Activated CD8-positive, alpha-beta memory T cell treated with anti-CD3 and anti-CD28 coated beads, Interleukin-2, amount 50 U/mL, for 1 hour (primary cell): Measurements from ENCODE around the gene CCT8L2.
"Not testable (repeated sequence)": the region's sequence is repeated elsewhere in the genome, so short reads cannot be mapped to it uniquely, and the experiment has no call there.

ENCODE experiments used
- DNase-seq: peaks from one replicate; pipeline ENCODE4 v3.0.0-alpha.2; 2020; ENCODE audit errors: extremely low read depth

Gene CCT8L2, protein sequence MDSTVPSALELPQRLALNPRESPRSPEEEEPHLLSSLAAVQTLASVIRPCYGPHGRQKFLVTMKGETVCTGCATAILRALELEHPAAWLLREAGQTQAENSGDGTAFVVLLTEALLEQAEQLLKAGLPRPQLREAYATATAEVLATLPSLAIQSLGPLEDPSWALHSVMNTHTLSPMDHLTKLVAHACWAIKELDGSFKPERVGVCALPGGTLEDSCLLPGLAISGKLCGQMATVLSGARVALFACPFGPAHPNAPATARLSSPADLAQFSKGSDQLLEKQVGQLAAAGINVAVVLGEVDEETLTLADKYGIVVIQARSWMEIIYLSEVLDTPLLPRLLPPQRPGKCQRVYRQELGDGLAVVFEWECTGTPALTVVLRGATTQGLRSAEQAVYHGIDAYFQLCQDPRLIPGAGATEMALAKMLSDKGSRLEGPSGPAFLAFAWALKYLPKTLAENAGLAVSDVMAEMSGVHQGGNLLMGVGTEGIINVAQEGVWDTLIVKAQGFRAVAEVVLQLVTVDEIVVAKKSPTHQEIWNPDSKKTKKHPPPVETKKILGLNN

DNA sequence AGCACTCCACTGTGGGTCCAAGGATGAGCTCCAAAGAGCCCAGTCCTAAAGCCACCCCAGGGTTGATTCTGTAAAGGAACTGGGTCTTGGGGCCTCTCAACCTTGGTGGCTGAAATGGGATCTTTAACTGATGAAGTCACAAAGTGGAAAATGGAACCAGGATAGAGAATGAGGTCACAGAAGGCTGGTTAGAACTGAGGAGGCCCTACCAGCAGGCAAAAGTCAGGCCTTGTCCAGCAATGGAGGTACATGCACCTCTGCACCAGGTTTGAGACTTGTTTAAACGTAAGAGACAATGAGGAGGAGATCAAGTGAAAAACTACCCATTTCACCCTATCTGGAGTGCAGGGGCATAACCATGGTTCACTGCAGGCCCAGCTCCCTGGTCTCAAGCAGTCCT, at the start of gene CCT8L2:
TSS of gene CCT8L2 (minus strand) at position 101 of the 400 bp plus-strand sequence. CDS start 260 bp downstream, outside the sequence.
- not testable (repeated sequence) for DNase-seq

DNA sequence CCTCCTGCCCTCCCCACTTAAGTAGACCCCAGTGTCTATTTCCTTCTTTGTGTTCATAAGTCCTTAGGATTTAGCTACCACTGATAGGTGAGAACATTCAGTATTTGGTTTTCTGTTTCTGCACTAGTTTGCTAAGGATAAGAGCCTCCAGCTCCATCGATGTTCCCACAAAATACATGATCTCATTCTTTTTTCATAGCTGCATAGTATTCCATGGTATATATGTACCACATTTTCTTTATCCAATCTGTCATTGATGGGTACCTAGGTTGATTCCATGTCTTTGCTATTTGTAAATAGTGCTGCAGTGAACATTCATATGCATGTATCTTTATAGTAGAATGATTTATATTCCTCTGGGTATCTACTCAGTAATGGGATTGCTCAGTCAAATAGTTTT, 42.8 kb upstream of the CCT8L2 start:
- DNase-seq: not testable (repeated sequence)

DNA sequence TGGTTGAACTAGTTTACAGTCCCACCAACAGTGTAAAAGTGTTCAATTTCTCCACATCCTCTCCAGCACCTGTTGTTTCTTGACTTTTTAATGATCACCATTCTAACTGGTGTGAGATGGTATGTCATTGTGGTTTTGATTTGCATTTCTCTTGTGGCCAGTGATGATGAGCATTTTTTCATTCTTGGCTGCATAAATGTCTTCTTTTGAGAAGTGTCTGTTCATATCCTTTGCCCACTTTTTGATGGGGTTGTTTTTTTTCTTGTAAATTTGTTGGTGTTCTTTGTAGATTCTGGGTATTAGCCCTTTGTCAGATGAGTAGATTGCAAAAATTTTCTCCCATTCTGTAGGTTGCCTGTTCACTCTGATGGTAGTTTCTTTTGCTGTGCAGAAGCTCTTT, 41.5 kb upstream of the CCT8L2 start:
- DNase-seq: not testable (repeated sequence)

DNA sequence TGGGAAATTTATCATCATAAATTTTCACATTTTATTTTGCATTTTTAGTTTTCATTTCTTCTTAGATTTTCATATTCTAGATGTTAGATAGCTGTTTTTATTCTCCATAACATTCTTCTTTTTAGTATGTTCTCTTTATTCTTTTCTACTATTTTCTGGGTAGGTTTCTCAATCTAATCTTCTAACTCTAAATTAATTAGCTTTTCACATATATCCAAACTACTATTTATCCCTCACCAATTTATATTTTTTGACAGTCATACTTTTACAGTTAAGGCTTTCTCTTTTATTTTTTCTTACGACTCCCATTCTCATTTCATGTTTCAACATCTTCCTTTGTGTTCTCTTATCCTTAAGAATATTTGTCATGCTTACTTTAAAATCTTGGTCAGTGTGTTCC, 35.9 kb upstream of the CCT8L2 start:
- DNase-seq: not testable (repeated sequence)

DNA sequence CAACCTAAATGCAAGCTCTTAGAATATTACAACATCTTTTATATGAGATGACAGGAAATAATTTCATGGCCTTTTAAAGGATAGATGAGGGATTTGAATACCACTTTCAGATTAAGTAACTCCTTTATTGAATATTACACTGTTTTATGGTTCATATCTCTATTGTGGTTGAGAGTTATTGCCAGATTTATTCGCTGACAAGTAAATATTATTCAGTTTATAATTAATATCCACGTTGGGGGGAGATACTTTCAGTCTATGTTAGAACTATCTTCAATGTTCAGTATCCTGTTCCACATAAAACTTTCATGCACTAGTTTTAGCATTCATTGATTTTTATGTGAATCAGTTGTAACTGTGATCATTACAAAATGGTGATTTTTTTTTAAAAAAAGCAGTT, 32.4 kb upstream of the CCT8L2 start:
- DNase-seq: not testable (repeated sequence)

DNA sequence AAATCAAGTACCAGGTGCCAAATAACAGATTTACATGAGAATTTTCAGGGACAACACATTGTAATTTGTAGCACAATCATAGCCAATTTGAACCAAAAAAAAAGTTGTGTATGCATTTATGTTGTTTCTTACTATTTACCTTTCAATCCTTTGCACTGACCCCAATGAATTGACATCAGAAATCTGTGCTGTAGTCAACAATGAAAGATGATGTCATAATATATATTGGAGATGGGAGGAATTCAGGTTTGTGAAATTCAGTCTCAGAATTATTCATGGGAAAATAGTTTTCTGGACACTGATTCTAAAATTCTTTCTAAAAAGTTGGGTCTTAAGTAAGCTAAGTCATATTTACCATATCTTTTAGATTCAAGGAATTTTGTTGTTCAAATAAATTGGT, 31.0 kb upstream of the CCT8L2 start:
- DNase-seq: not testable (repeated sequence)

DNA sequence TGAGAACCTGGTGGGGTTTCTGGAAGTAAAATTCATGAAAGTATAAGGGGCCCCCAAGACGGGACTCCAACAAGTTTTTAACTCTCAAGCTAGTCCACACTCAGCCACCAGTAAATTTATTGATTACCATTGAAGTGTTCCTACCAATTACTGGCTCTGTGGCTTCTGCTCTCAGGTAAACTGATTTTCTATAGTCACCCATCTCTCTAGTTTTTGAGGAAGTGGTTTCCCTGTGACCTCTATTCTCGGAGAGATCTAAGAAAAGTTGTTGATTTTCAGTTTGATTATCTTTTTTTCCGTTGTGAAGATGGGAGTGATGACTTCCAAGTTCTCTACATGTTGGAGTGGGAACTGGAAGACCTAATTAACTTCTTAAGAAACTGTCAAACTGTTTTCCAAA, 24.9 kb upstream of the CCT8L2 start:
- DNase-seq: not testable (repeated sequence)

DNA sequence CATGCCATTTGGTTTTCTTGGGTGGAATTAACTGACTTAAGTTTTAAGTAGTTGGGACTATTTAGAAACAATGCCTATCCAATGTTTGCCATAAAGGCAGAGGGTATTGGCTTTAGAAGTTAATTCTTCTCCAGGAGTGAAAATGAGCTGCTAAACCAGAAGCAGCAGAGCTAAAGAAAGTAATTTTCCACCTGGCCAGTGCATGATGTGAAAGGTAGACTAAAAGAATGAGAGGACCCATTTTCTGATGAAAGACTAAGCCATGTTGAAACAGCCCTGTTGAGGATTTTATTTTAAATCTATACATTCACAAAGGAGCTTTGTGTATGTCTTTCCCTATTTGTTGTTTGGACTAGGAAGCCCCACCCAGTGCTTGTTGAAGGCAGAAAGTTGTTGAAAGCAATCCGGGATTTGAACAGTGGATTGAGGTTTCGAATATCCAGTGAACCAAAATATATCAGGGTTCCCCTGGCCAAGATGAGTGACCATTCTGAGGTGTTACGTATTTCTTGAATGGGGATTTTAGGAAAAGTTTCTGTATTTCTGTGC, 23.9 kb upstream of the CCT8L2 start:
- DNase-seq: not testable (repeated sequence)

DNA sequence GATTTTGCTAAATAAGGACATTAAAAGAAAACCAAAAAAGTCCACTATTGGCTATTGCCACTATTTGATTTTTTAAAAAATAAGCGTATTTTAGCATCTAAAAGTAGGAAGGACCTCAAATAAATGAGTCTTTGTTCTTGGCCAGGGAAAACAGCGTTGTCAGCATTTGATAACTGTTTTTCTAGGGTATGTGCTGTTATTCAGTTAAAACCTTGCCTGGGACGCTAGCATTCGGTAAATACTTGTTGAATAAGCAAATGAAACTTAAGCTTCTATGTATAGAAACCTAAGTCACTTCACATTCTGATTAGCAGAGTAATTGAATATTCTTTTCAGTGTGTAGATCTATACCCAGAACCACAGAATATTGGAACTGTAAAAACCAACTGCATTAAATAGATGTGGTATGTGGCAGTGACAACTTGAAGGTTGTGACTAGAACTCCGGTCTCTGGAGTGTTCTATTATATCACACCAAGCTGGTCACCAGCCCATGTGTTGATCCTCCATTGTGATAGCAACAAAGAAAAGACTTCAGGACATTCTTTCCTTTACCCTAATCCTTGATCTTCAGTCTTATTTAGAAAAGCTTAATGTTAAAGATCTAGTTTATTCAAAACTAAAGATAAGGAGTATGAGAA, 23.1 kb upstream of the CCT8L2 start:
- DNase-seq: not testable (repeated sequence)

DNA sequence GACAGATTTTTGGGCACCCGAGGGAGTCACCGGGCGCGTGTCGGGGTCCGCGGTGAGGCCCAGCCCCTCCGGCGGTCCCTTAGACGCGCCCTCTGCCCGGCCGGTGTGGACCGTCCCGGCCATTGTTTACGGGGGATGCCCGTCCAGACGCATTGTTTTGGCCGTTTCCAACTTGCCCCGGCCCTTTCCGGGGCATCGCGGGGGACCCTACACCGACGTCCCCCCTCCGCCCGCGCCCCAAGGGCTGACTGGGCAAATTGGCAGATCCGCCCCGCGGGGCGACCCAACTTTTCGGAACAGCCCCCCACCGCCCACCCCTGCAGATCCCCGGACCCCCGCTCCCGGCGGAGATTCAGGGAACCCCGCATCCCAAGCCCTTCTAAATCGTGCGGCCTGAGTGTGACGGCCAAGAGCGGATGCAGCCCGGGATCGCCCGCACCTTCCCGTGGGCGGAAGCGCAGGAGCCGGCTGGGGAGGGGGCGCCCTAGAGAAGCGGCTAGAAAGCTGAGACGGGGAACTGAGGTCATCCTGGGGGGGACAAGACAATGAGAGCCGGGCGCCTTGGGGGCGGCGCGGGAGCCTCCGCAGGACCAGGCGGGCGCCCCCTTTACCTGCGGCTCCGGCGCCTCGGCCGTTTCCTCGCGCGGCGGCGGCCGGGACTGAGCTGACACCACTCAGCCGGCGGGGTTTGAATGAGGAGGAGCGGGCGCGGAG, 17.1 kb upstream of the CCT8L2 start:
- no peak for DNase-seq

DNA sequence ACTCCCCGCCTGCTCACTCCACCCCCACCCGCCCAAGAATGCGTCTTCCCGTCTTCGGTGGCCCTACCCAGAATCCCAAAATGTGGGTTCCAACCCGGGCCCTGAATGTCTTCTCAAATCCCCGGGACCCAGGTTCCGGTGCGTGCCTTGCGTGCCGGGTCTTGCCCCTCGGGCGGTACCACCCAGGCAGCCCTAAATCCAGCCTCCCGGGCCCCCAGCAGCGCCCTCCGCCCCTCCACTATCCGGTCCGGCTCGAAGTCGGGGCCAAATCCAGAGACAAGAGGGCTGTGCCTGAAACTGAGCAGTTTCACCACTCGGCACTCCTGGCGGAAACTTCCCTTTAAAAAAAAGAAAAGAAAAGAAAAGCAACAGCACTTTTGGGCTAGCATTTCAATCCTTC, 16.3 kb upstream of the CCT8L2 start:
- no peak for DNase-seq

DNA sequence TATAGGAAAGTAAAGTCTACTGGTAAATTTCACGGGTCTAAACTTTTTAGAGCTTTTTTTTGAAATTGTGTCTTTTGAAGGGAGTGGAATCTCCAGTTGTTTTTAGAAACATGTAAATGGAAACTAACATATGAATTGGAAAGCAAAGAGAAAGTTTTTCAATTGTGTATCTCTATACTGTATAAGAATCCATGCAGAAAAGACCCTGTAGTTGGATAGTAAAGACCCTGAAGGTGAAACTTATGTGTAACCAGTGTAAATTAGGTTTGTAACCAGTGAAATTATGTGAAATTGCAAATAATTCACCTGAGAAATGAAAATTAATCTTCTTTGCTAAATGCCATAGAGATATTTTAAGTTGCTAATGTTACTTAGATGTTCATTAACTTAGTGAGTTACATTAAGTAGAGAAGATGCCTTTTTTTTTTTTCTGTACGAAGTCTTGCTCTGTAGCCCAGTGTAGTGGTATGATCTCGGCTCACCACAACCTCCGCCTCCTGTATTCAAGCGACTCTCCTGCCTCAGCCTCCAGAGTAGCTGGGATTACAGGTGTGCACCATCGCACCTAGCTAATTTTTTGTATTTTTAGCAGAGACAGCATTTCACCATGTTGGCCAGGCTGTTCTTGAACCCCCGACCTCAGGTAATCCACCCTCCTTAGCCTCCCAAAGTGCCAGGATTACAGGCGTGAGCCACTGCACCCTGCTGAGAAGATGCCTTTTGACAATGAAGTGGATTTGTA, 11.8 kb upstream of the CCT8L2 start:
- DNase-seq: not testable (repeated sequence)

DNA sequence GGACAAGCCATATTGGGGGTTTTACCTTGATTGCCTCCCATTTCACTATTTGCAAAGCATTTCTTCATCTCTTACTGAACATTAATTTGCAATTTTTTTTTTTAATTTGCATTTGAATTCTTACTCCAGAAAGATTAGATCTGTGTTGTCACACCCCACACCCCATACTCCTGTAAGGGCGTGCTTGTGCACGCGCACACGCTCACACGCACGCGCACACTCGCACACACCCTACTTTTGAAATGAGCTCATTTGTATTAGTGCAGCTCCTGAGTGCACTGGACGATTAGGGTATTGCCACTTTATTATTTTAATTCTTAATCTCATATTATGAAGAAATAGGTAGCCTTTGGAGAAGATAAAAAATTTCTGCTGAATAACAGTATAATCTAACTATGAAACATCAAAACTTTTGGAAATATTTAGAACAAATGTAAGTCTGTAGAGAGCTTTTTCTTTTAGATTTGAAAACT, 11.2 kb upstream of the CCT8L2 start:
- not testable (repeated sequence) for DNase-seq

DNA sequence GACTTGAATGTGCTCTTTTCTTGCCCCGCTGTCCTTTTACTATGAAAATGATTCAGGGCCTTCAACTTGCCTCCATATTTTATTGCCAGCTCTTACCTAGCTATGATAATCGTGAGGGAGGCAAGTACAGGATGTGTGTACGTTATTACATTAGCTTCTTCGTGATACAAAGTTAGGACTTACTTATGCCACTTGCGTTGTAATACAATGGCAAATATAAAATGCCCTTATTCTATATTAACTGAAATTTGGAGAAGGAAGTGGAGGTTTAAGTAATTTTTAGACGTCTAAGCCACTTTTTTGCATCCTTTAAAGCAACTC, 10.8 kb upstream of the CCT8L2 start:
- DNase-seq: no peak

DNA sequence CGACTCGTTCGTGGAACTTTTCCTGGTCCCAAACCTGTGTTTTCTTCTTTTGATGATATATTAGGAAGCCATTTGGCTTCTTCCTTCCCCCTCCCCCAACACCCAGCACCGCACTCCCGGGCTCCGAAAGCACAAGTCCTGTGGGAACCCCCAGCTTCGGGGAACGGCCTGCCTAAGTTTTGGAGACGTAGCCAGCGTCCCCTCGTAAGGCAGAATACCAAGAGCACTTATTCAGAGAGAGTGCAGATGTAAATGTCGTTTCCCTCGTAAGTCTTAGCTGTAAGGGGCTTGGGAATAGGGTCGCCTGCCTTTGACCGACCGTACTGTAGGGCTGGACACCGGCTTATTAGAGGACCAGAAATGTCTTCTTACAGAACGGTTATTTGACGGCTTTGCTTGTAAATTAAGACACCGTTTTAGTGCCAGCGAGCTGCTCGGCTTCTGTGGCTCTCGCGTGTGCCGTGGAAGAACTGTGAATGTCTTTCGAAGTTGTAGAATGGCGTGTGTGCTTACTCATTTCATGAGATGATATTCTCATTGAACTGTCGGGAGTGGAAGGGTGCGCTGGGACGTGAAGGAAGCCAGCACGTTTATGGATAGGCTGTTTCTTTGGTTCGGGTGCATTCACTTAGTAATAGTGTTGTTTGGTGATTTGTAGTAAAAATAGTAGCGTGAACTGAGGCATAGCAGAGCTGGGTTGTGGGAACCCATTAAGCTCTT, 10.3 kb upstream of the CCT8L2 start:
- not testable (repeated sequence) for DNase-seq

DNA sequence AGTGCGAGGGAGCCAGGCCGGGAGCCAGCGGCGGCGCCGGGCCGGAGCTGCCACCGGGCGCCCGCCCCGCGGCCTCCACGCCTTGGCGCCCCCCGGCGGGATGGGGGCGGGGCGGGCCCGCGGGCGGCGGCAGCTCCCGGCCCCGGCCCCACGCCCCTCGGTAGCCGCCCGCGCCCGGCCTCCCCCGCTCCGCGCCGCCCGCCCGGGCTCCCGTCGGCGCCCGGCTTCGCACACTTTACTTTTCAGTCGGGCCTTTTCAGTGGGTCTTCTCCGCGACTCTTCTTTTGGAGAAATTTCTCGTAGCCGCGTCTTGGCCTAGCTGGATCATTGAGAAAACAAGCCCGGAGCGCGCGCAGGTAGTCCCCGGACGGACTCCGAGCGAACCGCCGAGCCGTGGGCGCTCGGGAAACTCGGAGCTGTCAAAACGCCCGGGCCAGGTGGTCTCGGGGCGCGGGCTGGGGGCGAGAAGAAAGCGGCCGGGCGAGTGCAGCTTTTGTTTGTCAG, 9.7 kb upstream of the CCT8L2 start:
- DNase-seq: not testable (repeated sequence)

DNA sequence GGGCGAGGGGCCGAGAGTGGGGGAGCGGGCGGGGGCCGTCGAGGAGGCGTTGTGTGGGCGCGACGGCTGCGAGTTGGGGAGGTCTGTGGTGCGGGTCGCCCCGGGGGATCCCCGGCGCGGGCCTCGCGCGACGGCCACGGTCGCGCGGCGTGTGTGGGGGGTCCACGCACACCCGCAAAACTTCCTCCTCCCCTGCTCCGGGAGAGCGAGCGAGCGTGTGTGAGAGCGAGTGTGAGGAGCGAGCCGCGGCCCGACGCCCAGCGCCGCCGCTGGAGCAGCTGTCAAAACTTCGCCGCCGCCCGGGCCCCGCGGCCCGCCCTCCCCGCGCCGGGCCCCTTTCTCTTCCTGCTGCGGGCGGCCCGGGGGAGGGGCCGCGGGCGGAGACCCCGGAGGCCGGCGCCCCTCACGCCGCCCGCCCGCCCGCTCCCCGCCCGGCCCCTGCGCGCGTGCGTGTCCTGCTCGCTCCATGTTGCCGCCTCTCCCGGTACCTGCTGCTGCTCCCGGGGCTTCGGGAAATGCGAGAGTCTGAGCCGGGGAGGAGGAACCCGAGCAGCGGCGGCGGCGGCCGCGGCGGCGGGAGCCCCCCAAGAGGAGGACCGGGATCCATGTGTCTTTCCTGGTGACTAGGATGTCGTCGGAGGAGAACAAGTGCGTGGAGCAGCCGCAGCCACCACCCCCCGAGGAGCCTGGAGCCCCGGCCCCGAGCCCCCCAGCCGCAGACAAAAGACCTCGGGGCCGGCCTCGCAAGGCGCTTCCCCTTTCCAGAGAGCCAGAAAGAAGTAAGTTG, 9.0 kb upstream of the CCT8L2 start:
- DNase-seq: no peak

DNA sequence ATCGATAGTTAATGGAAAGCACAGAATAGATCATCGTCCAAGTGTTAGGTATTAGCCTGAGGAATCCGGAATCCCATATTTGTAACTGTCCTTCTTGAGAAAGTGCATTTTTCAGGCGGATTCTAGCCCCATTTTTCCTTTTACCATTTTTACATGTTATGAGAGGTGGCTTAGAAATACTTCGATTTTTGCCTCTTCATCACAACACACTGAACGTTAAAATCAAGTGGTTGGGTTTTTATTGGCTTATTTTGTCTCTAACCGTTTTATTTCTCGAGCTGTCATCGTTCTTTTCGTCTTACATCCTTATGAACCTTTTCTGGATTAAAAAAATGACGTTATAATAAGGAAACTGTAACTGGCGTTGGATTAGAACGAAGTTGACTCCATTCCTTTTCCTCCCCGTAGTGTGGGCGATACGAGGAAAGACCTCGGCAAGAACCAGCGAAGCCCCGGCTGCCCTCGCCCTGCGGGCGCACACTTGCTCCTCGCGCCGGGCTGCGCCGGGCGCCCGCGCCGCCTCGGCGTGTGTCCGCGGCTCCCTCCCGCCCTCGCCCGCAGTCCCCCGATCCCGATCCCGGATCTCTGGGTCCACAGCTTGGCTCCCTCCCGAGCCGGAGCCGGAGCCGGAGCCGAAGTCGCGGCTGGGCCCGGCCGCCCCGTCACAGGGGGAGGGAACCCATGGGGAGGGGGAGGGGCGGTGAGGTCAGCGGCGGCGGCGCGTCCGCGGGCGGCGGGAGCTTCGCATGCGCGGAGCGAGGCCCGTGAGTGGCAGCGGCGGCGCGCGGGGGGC, 8.2 kb upstream of the CCT8L2 start:
- peak; percentile 39 for DNase-seq

DNA sequence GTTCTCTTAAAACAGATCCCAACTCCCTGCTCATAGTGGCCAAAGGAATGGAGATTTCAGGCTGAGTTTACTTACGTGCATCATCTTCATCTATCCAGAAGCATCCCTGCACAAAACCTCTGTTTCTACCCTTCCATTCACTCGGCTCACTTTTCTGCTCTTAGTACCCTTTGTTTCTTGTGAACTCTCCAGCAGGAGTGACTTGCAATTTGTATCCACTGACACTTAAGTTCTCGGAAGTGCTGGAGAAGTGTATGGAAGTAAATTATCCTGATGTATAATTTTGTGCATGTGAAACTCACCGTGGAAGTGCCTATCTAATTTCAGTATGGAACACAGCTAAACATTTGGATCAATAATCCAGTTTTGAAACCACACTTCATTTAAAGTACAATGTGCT, 7.0 kb upstream of the CCT8L2 start:
- DNase-seq: not testable (repeated sequence)
